GM12878 (cell line): Measurements from ENCODE around the gene GPSM1. TPM values are rescaled to one million over a fixed set of nuclear protein-coding genes. Genes with fewer than 3 reads are reported as not detected.

Source experiments
- ATAC-seq: fragments of 200-7000 bp; cut with Tn5 transposase; 3 replicates; pipeline ENCODE4 v1.9.1; 2020; ENCODE audit warnings: mild to moderate bottlenecking, moderate library complexity
- BruUV-seq: library from RNA; stranded (reverse); fragments of 400-500 nt; replicated peaks from 2 replicates; lab custom pipeline; 2021; lab: Mats Ljungman, UMichigan
- CTCF ChIA-PET: fragments of 300-600 bp; sonication (Branson Sonifier 250); formaldehyde crosslinking; extraction: SDS; loops from one replicate; lab custom pipeline; 2021; ENCODE audit warnings: inconsistent platforms; lab: Yijun Ruan, JAX
- POLR2A ChIA-PET: fragments of 350-600 bp; formaldehyde crosslinking; extraction: SDS; loops from one replicate; lab custom pipeline; 2021; ENCODE audit warnings: inconsistent platforms; lab: Charles Lee
- RAD21 ChIA-PET: fragments of 300-600 bp; sonication (Branson Sonifier 250); formaldehyde crosslinking; loops from one replicate; lab custom pipeline; 2023; ENCODE audit warnings: antibody characterized with exemption; ENCODE audit not compliant: unreplicated experiment; lab: Charles Lee
- SMC1A ChIA-PET: fragments of 300-600 bp; sonication (Branson Sonifier 250); formaldehyde crosslinking; loops from one replicate; lab custom pipeline; 2023; ENCODE audit not compliant: unreplicated experiment, uncharacterized antibody; lab: Charles Lee
- DNase-seq: peaks from one replicate; pipeline ENCODE4 v3.0.0-alpha.2; 2011; ENCODE audit warnings: low read depth, low spot score
- FAIRE-seq: peaks from 3 replicates; lab custom pipeline; 2011; peaks lifted over from hg19 to GRCh38; lab: Jason Lieb, UNC
- H2AFZ ChIP-seq: 2 replicates; pipeline ENCODE4 v1.6.0; 2011; ENCODE audit warnings: low read depth, low read length, control low read depth; ENCODE audit not compliant: control insufficient read depth
- H3K27ac ChIP-seq: 2 replicates; pipeline ENCODE4 v1.5.1; 2011; ENCODE audit warnings: control low read depth; ENCODE audit not compliant: control insufficient read depth, insufficient read depth
- H3K27me3 ChIP-seq, 2 experiments: replicated peaks in 1 of 2; 2 replicates each; pipeline versions ENCODE4 v1.6.0 to v1.6.1; 2011; ENCODE audit warnings: low read length in 1 of 2; ENCODE audit not compliant: control insufficient read depth in 2 of 2, insufficient read depth in 2 of 2
- H3K36me3 ChIP-seq, 2 experiments: 2 replicates each; pipeline ENCODE4 v1.5.1; 2011; ENCODE audit warnings: low read length in 1 of 2; ENCODE audit not compliant: control insufficient read depth in 2 of 2, insufficient read depth in 2 of 2
- H3K4me1 ChIP-seq: 2 replicates; pipeline ENCODE4 v1.6.1; 2011; ENCODE audit warnings: mild to moderate bottlenecking, low read length, moderate library complexity, mixed read lengths; ENCODE audit not compliant: control insufficient read depth, insufficient read depth
- H3K4me2 ChIP-seq: 2 replicates; pipeline ENCODE4 v1.6.0; 2011; ENCODE audit warnings: control low read depth; ENCODE audit not compliant: control insufficient read depth, insufficient read depth
- H3K4me3 ChIP-seq: fragments of 200-600 bp; sonication (generic); 2 replicates; pipeline ENCODE4 v1.5.1; 2016
- H3K79me2 ChIP-seq: 2 replicates; pipeline ENCODE4 v1.6.0; 2011; ENCODE audit warnings: low read length; ENCODE audit not compliant: control insufficient read depth, insufficient read depth
- H3K9ac ChIP-seq: 2 replicates; pipeline ENCODE4 v1.8.0; 2011; ENCODE audit warnings: low read length, control low read depth, mixed read lengths; ENCODE audit not compliant: control insufficient read depth, insufficient read depth
- H3K9me3 ChIP-seq: replicated peaks from 3 replicates; pipeline ENCODE4 v1.5.1; 2011; ENCODE audit warnings: mild to moderate bottlenecking, low read length; ENCODE audit not compliant: control insufficient read depth, insufficient read depth
- H4K20me1 ChIP-seq: 2 replicates; pipeline ENCODE4 v1.6.0; 2011; ENCODE audit not compliant: control insufficient read depth, insufficient read depth
- BRCA1 ChIP-seq: IDR thresholded peaks from 2 replicates; pipeline ENCODE4 v1.6.1; 2011; ENCODE audit warnings: low read depth, low read length, improper control_type of control experiment
- CBX3 ChIP-seq: fragments of 200-600 bp; sonication (generic); IDR thresholded peaks from 2 replicates; pipeline ENCODE4 v1.6.1; 2016; ENCODE audit warnings: low read depth, borderline replicate concordance
- MEF2B ChIP-seq: fragments of 450-650 bp; IDR thresholded peaks from 2 replicates; pipeline ENCODE4 v1.6.1; 2018; ENCODE audit warnings: mild to moderate bottlenecking, moderate library complexity; ENCODE audit not compliant: partially characterized antibody, poor library complexity, severe bottlenecking
- NBN ChIP-seq: fragments of 450-650 bp; IDR thresholded peaks from 2 replicates; pipeline ENCODE4 v1.6.1; 2016
- PAX5 ChIP-seq: IDR thresholded peaks from 2 replicates; pipeline ENCODE4 v1.6.1; 2011; ENCODE audit warnings: low read depth, low read length, borderline replicate concordance
- POLR2A ChIP-seq: IDR thresholded peaks from 2 replicates; pipeline ENCODE4 v1.6.1; 2011; ENCODE audit warnings: low read depth, mild to moderate bottlenecking, low read length
- RELA ChIP-seq: fragments of 450-650 bp; IDR thresholded peaks from 2 replicates; pipeline ENCODE4 v1.8.0; 2014; ENCODE audit warnings: borderline replicate concordance; ENCODE audit not compliant: partially characterized antibody
- TBL1XR1 ChIP-seq: IDR thresholded peaks from 2 replicates; pipeline ENCODE4 v1.6.1; 2012; ENCODE audit warnings: low read depth, low read length, improper control_type of control experiment
- YBX1 ChIP-seq: fragments of 450-650 bp; IDR thresholded peaks from 2 replicates; pipeline ENCODE4 v1.6.1; 2016; ENCODE audit warnings: antibody characterized with exemption
- ZNF217 ChIP-seq: fragments of 450-650 bp; IDR thresholded peaks from 2 replicates; pipeline ENCODE4 v1.6.1; 2017; ENCODE audit warnings: antibody characterized with exemption, mild to moderate bottlenecking
- ZSCAN29 ChIP-seq: fragments of 450-650 bp; IDR thresholded peaks from 2 replicates; pipeline ENCODE4 v1.6.1; 2017; ENCODE audit warnings: mild to moderate bottlenecking, moderate library complexity
- WGBS: methylation state at CpG from one replicate; pipeline ENCODE4 v1.1.6; 2016; ENCODE audit warnings: low lambda C conversion rate; ENCODE audit not compliant: insufficient replicate concordance, insufficient coverage; ENCODE audit errors: missing lambda C conversion rate; 5-methylcytosine and 5-hydroxymethylcytosine counted together
- in situ Hi-C: fragments of 300-500 bp; cut with MboI; formaldehyde crosslinking; loops from 9 replicates; pipeline ENCODE4 v1.14.3; 2018; ENCODE audit warnings: mixed read lengths
- intact Hi-C: fragments of 100-400 bp; cut with micrococcal nuclease; formaldehyde crosslinking; loops from one replicate; pipeline ENCODE4 v1.14.2; 2022; ENCODE audit not compliant: unreplicated experiment
- polyA plus RNA-seq, 11 experiments: library from polyadenylated mRNA; depleted of rRNA in 4 of 11; unstranded in 6 of 11; stranded (reverse) in 5 of 11; fragments of >200 nt; fragmentation: Nextera tagmentation in 4 of 11; fragmentation: Illumina TruSeq in 1 of 11; extraction: Ambion mirVana in 4 of 11; extraction: Trizol in 1 of 11; gene quantifications; 1 replicate in 1 of 11; 2 replicates in 10 of 11; pipeline versions ENCODE4 v1.2.1 to v1.2.3, GENCODE V29; 2011 to 2016; ENCODE audit warnings: inconsistent platforms in 2 of 11, missing spikeins in 2 of 11, low read depth in 1 of 11
- total RNA-seq, 4 experiments: library from RNA; depleted of rRNA in 3 of 4; stranded (reverse); fragments of >200 nt in 3 of 4; fragmentation: Illumina TruSeq in 1 of 4; extraction: Trizol in 1 of 4; gene quantifications; 2 replicates each; pipeline versions ENCODE4 v1.2.1 to v1.2.3, GENCODE V29; 2013 to 2021
- TF ChIP-seq, protein P1 (sequence below): IDR thresholded peaks from 2 replicates; pipeline ENCODE4 v1.6.1; 2011; ENCODE audit warnings: low read depth, mild to moderate bottlenecking, low read length, moderate library complexity, borderline replicate concordance; ENCODE audit errors: extremely low read depth
- TF ChIP-seq, protein P2 (sequence below): IDR thresholded peaks from 2 replicates; pipeline ENCODE4 v1.6.1; 2012; ENCODE audit warnings: low read depth, low read length, improper control_type of control experiment

The GPSM1 gene
- total and polyA plus RNA-seq, 10 of the 15 experiments (the other 5 are each of a cell fraction or from before 2014, with no cell fraction given), result 0.04 to 0.10 (median 0.10) TPM; not detected in 7

- H3K4me3 ChIP-seq, result no peak overlapping the region
- WGBS, result 67% methylated on average over 2 of the region's 2 CpGs
- no peak for FAIRE-seq
- H3K4me2 ChIP-seq, result no peak overlapping the region
- ChIA-PET POLR2A (no interaction called here), RAD21 (no interaction called here), CTCF (no interaction called here), SMC1A (no interaction called here)
- no peak overlapping the region for H2AFZ ChIP-seq
- H3K36me3 ChIP-seq, result no peaks in the 10 kb centered on the region
- no peaks in the 10 kb centered on the region for H3K79me2 ChIP-seq
- no peak for TF ChIP-seq MEF2B
- no peak for TF ChIP-seq YBX1
- no peak for TF ChIP-seq ZSCAN29
- no peak for TF ChIP-seq POLR2A
- no peak for TF ChIP-seq RELA
- no peak for TF ChIP-seq TBL1XR1
- no peak for TF ChIP-seq ZNF217
- TF ChIP-seq NBN, result no peak
- no peak for TF ChIP-seq CBX3
- TF ChIP-seq BRCA1, result no peak
- TF ChIP-seq, protein P1, sequence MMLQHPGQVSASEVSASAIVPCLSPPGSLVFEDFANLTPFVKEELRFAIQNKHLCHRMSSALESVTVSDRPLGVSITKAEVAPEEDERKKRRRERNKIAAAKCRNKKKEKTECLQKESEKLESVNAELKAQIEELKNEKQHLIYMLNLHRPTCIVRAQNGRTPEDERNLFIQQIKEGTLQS, result no peak
- TF ChIP-seq PAX5, result no peak
- TF ChIP-seq, protein P2, sequence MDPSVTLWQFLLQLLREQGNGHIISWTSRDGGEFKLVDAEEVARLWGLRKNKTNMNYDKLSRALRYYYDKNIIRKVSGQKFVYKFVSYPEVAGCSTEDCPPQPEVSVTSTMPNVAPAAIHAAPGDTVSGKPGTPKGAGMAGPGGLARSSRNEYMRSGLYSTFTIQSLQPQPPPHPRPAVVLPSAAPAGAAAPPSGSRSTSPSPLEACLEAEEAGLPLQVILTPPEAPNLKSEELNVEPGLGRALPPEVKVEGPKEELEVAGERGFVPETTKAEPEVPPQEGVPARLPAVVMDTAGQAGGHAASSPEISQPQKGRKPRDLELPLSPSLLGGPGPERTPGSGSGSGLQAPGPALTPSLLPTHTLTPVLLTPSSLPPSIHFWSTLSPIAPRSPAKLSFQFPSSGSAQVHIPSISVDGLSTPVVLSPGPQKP, result no peak
- no peaks in the 10 kb centered on the region for H3K27me3 ChIP-seq
- H3K27ac ChIP-seq, result no peak overlapping the region
- no peak for DNase-seq
- intact Hi-C loops, result no loop called here
- in situ Hi-C loops, result no loop called here
- BruUV-seq, result no TSS peak
- no peaks in the 10 kb centered on the region; the same call in 2 of the 3 replicates for H3K9me3 ChIP-seq
- ATAC-seq, result no peak
- H3K9ac ChIP-seq, result no peak overlapping the region
- no peaks in the 10 kb centered on the region for H4K20me1 ChIP-seq
- peaks cover 7% of the 10 kb centered on the region for H3K4me1 ChIP-seq
These were observed 31.5 kb downstream of the GPSM1 start for GRCh38 chr9:136358888-136359287.
